ENCODE data around the gene APP.

APP gene

DNA sequence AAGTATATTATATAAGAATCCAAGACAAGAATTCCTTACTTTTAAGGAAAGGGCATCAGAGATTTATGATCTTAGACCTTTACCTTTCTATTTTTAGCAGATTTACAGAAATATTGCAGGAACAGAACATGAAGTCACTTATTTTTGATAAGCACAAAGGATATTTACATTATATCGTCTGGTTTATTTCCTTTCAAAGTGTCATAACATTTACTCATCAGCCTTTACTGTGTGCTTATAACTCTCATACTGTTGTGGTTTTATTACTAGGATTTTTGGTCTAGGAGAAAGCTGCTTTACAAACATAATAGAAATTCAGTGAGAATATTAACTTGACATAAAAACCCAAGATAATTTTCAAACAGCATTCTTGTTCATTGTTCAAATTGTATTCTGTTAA is 47.6 kb downstream of the APP start:
- Histone ChIP-seq H3F3A (ENCODE audit: insufficient read depth, low read length) (no peaks in the 10 kb centered on the region), H3K9ac (ENCODE audit: low read length) (no peak overlapping the region), H4K20me1 (ENCODE audit: insufficient read depth, low read length) (no peaks in the 10 kb centered on the region), H3K27me3 (ENCODE audit: insufficient read depth, low read length) (no peaks in the 10 kb centered on the region), H3K9me3 (ENCODE audit: low read length) (no peaks in the 10 kb centered on the region), H3K9me2 (ENCODE audit: low read depth, low read length) (no peaks in the 10 kb centered on the region), H3K4me2 (ENCODE audit: low read length) (no peak overlapping the region), H3K4me3 (ENCODE audit: low read depth, low read length, poor library complexity, severe bottlenecking) (no peak overlapping the region), H3K27ac (ENCODE audit: low read depth, low read length, poor library complexity, severe bottlenecking) (no peak overlapping the region), H2AFZ (ENCODE audit: low read length) (no peak overlapping the region), H3K79me2 (ENCODE audit: insufficient read depth, low read length) (no peaks in the 10 kb centered on the region), H3K36me3 (ENCODE audit: insufficient read depth, low read length) (no peaks in the 10 kb centered on the region), H3K4me1 (ENCODE audit: insufficient read depth, low read length, severe bottlenecking) (no peaks in the 10 kb centered on the region)
- TF ChIP-seq, protein P1, sequence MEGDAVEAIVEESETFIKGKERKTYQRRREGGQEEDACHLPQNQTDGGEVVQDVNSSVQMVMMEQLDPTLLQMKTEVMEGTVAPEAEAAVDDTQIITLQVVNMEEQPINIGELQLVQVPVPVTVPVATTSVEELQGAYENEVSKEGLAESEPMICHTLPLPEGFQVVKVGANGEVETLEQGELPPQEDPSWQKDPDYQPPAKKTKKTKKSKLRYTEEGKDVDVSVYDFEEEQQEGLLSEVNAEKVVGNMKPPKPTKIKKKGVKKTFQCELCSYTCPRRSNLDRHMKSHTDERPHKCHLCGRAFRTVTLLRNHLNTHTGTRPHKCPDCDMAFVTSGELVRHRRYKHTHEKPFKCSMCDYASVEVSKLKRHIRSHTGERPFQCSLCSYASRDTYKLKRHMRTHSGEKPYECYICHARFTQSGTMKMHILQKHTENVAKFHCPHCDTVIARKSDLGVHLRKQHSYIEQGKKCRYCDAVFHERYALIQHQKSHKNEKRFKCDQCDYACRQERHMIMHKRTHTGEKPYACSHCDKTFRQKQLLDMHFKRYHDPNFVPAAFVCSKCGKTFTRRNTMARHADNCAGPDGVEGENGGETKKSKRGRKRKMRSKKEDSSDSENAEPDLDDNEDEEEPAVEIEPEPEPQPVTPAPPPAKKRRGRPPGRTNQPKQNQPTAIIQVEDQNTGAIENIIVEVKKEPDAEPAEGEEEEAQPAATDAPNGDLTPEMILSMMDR (IDR thresholded peaks at IDR 0.05; ENCODE audit: low read length), result no peak
- no peak for TF ChIP-seq EZH2 (IDR thresholded peaks at IDR 0.05; ENCODE audit: borderline replicate concordance, low read length)

DNA sequence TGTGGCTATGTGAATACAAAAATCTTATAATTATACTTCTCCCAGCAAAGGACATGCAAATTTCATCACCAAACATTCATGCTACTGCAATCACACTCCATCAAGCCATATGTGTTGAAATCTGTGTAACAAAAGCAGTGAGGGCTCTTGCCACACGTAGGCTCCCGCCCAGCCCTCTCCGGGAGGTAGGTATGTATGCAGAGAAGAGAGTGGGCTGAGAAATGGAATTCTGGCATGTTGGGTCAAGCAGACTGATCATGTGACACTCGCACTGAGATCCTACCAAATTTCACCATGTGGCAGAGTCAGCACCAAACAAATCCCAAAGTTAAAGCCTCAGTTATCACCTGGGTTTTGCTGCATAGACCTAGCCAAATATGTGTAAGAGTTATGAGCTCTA is 49.7 kb downstream of the APP start:
- no peaks in the 10 kb centered on the region for H3K79me2 ChIP-seq (ENCODE audit: insufficient read depth, low read length)
- no peak overlapping the region for H3K4me3 ChIP-seq (ENCODE audit: low read depth, low read length, poor library complexity, severe bottlenecking)
- H3K9me2 ChIP-seq (ENCODE audit: low read depth, low read length), result no peaks in the 10 kb centered on the region
- H3K27ac ChIP-seq (ENCODE audit: low read depth, low read length, poor library complexity, severe bottlenecking), result no peak overlapping the region
- H3K9ac ChIP-seq (ENCODE audit: low read length), result no peak overlapping the region
- H4K20me1 ChIP-seq (ENCODE audit: insufficient read depth, low read length), result no peaks in the 10 kb centered on the region
- no peaks in the 10 kb centered on the region for H3K27me3 ChIP-seq (ENCODE audit: insufficient read depth, low read length)
- H3K36me3 ChIP-seq (ENCODE audit: insufficient read depth, low read length), result no peaks in the 10 kb centered on the region
- no peaks in the 10 kb centered on the region for H3K9me3 ChIP-seq (ENCODE audit: low read length)
- no peaks in the 10 kb centered on the region for H3K4me1 ChIP-seq (ENCODE audit: insufficient read depth, low read length, severe bottlenecking)
- TF ChIP-seq, protein P1 (IDR thresholded peaks at IDR 0.05; ENCODE audit: low read length), result no peak
- TF ChIP-seq EZH2 (IDR thresholded peaks at IDR 0.05; ENCODE audit: borderline replicate concordance, low read length), result no peak
- no peak overlapping the region for H2AFZ ChIP-seq (ENCODE audit: low read length)
- no peaks in the 10 kb centered on the region for H3F3A ChIP-seq (ENCODE audit: insufficient read depth, low read length)
- no peak overlapping the region for H3K4me2 ChIP-seq (ENCODE audit: low read length)

DNA sequence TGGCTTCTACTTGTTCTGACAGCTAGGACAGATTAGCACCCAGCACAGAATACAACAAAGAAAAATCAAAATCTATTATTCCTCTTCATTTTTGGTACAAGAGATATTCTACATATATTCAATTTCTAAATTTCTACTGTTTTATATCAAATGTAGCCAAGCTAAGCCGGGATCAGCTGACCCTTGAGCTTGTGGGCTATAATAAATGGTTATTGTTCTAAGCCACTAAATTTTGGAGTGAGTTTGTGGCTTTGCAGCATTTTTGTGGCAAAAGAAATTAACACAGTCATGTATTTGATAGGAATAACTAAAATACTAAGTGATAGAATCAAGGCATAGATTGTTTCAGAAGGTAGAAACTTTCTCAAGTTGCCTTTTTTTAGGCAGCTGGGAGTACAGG is 50.7 kb downstream of the APP start:
- Histone ChIP-seq H3K36me3 (ENCODE audit: insufficient read depth, low read length) (no peaks in the 10 kb centered on the region), H3K9ac (ENCODE audit: low read length) (no peak overlapping the region), H2AFZ (ENCODE audit: low read length) (no peak overlapping the region), H3K4me2 (ENCODE audit: low read length) (no peak overlapping the region), H3K4me1 (ENCODE audit: insufficient read depth, low read length, severe bottlenecking) (no peaks in the 10 kb centered on the region), H3K9me3 (ENCODE audit: low read length) (no peaks in the 10 kb centered on the region), H3K79me2 (ENCODE audit: insufficient read depth, low read length) (no peaks in the 10 kb centered on the region), H3K27ac (ENCODE audit: low read depth, low read length, poor library complexity, severe bottlenecking) (no peak overlapping the region), H3F3A (ENCODE audit: insufficient read depth, low read length) (no peaks in the 10 kb centered on the region), H4K20me1 (ENCODE audit: insufficient read depth, low read length) (no peaks in the 10 kb centered on the region), H3K27me3 (ENCODE audit: insufficient read depth, low read length) (no peaks in the 10 kb centered on the region), H3K4me3 (ENCODE audit: low read depth, low read length, poor library complexity, severe bottlenecking) (no peak overlapping the region), H3K9me2 (ENCODE audit: low read depth, low read length) (no peaks in the 10 kb centered on the region)
- no peak for TF ChIP-seq EZH2 (IDR thresholded peaks at IDR 0.05; ENCODE audit: borderline replicate concordance, low read length)
- TF ChIP-seq, protein P1 (IDR thresholded peaks at IDR 0.05; ENCODE audit: low read length), result no peak
